Activated CD8-positive, alpha-beta memory T cell treated with anti-CD3 and anti-CD28 coated beads, Interleukin-2, amount 50 U/mL, for 24 hours (primary cell): ENCODE results near the gene PLEKHG3.

Source experiments
- DNase-seq: peaks from one replicate; pipeline ENCODE4 v3.0.0-alpha.2; 2020; ENCODE audit errors: extremely low read depth

The PLEKHG3 gene

DNA sequence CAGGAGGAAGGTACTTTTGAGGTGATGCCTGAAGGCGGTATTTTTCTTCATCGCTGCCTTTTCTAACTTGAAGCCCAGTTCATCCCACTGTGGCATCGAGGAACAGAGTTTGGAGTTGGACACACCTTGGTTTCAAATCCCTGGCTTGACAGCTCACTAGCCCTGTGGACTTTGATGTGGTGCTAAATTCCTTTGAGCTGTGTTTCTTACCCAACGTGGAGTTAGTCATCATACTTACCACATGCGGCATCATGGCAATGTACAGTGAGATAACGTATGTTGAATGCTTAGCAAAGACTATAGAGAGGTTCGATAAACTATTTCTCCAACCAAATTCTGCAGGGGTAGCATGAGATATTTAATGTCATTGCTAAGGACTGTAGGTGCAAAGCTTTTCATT, 3.4 kb downstream of the PLEKHG3 start:
- DNase-seq: no peak

DNA sequence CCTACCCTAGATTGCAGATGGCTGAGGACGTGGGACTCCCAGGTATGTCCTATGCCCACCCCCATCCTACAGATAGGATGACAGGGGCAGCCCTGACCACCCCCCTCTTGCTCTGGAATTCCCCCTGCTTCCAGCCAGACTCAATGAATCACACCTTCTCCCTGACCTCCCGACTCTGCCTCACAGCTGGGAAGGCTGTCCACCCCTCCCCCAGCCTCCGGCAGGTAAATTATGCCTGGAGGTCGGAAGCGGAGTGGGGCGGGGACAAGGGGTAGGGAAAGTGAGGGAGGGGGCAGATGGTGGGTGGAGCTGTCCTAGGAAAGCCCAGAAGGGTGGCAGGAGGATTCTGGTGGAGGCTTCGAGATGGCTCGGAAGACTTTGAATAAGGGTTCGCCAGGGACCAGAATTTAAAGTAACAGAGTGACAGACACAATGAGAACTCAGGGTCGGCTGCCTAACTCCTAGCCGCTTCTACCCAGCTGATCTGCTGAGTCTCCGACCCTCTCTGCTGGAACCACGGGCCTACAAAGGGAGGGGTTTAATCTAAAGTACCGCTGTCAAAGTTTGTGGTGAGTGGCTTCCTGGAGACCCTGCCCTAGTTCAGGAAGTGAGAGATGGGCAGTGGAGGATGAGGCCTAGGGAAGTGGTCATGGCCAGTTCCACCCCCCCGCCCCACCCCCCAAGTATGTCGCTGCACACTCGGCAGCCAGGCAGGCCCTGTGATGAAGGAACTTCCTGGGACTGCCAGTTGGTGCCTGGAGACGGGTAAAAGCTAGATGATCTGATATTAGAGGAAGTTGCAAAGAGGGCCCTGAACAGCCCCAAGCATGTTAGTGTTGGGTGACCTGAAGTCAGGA, 4.2 kb downstream of the PLEKHG3 start:
- no peak for DNase-seq

GRCh38 chr14:64709126-64709525, 4.9 kb downstream of the PLEKHG3 start:
- DNase-seq: no peak

DNA sequence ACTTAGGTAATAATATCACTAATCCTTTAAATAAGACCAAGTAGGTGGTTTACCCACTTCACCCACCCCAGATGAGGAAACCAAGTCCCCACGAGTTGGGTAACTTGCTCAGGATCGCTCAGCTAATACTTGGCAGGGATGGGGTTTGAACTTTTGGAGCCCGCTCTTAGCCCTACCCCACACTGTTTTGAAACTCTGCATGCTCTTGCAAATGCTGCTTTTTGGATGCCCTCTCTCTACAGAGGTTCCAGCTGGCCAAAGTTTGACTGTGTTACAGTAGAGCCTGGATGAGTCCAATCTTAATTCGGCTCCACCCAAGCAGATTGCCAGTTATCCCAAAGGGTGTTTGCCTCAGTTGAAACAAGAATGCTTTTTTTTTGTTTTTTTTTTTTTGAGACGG, 6.8 kb downstream of the PLEKHG3 start:
- no peak for DNase-seq

DNA sequence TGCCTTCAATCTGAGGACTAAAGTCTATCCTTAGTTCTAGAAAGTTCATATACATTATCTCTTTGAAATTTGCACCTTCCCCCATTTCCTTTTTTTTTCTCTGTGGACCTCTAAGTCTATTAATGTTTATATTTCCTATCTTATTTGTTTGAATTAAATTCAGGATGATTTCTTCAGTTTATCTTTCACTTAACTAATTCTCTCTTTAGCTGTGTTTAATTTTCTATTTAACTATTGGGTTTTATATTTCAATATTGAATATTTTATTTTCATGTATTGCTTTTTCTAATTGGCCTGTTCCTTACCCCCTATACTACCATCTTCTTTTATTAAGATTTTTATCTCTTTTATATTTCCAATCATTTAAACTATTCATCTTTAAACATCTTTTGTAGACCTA, 9.5 kb downstream of the PLEKHG3 start:
- DNase-seq: no peak

GRCh38 chr14:64714432-64715025, 10.3 kb downstream of the PLEKHG3 start:
- DNase-seq: no peak

DNA sequence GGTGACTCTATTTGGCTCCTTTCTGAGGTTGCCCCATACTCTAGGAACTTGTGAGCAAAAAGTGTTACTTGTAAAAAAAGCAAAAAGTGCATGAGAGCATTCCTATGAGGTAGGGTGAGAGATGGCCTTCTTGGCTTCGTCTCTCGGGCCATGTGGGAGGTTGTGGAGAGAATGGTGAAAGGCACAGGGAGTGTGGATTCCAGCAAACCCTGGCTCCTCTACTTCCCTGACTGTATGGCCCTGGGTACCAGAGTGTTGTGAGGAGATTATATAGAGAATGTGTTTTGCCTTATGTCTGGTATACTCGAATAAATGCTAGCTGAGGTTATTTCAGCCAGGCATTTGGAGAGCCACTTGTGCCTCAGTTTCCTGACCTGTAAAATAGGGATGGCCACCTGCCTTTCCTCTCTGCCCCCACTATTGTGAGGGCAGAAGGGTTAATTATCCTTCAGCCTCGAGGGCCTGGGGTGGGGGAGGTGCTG, 11.0 kb downstream of the PLEKHG3 start:
- DNase-seq: no peak

DNA sequence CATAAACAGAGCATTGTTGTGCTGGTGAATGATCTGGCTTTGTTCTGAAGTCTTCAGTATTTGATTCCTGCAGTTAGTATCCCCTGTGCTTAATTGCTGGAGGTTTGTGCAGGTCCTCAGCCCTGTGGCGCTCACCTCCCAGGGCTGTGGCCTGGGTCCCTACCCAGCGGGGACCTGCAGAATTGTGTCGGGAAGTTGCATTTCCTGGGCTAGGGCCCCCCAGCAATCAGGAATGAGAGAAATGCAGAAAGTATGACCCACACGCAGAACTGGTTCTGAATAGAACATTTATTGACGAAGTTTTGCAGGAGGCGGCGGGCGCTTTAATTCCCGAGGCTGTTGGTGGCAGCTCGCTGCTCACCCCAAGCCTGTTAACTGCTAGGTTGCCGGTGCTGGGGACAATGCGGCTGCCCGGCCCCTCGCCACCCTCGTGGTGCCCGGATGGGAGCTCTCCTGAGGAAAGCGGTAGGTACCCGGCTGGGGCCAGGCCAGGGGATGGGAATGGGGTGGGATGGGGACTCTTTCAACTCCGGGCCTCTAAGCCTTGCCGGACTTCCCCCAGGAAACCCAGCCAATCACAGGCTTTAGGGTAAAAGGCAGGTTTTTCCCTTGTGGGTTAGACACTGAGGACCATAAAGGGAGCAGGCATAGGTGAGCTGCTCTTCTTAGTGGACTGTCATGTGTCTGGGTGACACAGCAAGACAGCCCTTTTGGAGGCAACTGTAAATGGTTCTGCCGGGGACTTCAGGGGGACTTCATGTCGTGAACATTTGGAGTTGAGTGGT, 11.6 kb downstream of the PLEKHG3 start:
- DNase-seq: no peak

DNA sequence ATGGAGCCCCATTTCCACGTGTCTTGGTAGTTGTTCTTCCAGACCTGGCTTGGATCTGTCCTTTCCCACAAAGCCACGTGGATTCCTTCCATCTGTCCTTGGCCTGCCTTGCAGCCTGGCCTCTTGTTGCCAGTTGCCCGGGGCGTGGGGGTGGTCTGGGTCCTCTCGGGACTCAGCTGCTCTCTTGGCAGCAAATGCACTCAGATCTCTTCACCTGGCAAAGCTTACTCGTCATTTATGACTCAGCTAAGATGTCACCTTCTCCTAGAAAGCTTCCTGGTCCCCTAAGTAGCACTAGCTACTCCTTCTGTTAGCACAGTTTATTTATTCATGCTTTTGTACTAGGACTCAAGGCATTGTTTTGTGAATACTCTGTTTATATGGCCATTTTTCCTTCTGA, 13.6 kb downstream of the PLEKHG3 start:
- DNase-seq: no peak

- DNase-seq: no peak
Observed at GRCh38 chr14:64718762-64719161, 14.5 kb downstream of the PLEKHG3 start.

DNA sequence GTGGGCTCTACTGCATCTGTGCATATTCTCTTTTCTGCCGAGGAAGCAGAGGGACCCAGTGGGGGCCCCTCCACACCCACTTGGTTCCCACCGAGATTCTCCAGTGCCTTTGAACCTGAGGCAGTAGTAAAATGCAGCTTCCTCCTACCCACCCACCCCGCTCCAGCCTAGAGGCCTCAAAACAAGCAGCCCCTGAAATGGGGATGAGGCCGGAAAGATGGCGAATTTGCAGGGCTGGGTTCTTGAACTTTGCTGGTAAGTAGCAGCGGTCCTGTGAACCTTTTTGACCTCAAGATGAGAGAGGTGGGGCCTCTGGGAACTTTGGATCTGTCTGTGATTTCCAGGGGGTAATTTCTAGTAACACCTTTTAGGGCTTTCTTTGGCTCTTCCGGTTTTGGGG, 15.4 kb downstream of the PLEKHG3 start:
- DNase-seq: no peak

- no peak for DNase-seq
Observed at GRCh38 chr14:64720131-64720576, 15.9 kb downstream of the PLEKHG3 start.

DNA sequence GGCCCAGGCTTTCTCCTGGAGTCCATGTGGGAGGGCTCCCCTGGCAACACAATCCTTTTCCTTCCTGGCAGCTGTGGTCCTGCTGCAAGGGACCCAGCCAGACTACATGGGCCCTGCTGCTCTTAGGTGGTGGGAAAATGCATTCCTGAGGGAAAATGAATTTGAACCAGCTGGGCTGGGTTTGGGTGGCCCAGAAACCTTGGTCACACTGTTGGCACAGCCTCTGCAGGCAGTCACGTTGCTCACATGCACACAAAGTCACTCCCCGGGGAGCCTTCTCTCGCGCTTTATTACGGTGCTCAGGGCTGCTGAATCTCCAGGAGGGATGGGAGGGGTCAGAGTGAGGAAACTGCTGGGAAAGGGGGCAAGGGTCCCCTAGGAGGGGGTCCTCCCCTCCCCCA, 17.2 kb downstream of the PLEKHG3 start:
- DNase-seq: no peak

DNA sequence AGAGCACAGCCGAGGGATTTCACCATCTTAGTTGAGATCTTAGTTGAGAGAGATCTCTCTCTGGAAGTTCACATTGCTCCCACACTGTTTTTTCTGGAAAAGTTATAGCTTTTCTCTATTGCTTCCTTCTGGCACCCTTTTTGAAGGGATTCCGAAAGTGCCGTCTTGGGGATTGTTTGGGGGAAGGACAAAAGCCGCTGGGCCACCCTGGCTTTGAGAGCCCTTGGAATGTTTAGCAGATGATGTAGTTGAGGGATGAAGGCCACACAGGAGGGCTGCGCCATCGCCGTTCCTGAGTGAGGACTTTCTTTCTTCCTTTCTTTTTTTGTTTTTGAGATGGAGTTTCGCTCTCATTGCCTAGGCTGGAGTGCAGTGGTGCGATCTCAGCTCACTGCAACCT, 17.7 kb downstream of the PLEKHG3 start:
- no peak for DNase-seq

- DNase-seq: no peak
Observed at GRCh38 chr14:64722842-64723447, 18.7 kb downstream of the PLEKHG3 start.

- no peak for DNase-seq
Observed at GRCh38 chr14:64723691-64724577, 19.7 kb downstream of the PLEKHG3 start.

- DNase-seq: no peak
Observed at GRCh38 chr14:64724578-64724930, 20.3 kb downstream of the PLEKHG3 start.

GRCh38 chr14:64725261-64725815, 21.1 kb downstream of the PLEKHG3 start:
- DNase-seq: no peak

DNA sequence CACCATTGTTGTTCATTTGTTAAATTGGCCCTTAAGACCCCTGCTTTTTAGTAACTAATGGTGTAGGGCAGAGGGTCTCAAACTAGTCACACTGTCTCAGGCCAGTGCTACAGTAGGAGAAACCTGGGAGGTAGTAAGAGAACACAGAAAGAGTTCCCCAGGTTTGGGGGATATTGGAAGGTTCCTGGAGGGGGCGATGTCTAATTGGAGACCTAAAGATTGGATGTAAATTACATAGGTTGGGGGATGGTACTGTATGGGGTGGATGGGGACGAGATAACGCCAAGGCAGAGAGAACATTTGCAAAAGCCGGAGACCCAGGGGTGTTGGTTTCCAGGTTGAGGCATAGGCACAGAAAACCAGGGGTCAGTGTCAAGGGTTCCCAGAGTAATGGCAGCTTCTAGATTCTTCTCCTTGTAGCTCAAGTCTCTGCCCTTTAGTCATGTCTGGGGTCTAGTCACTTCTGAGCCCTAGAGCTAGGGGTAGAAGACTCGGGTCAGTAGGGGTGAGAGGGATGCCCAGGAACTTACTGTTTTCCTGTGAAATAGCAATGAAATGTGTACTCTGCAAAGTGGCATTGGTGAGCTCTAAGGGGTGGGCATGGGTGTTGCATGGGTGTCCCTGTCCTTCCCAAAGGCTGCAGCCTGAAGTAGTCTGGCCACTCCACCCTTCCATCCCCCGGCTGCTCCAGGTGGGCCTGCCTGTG, 21.8 kb downstream of the PLEKHG3 start:
- no peak for DNase-seq

DNA sequence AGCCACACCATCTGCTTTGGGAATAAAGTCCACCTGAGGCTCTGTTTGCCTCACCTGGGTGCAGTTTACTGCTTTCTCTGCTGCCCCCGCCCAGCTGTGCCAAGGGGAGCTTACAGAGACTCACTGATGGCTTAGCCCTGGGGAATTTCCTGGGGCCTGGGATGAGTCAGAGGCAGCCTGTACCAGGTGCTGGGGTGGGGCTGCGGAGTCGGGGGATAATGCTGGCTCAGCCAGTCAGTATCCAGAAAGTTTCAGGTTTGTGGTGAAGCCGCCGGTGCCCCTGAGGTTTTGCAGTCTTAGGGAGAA, 22.3 kb downstream of the PLEKHG3 start:
- DNase-seq: no peak
